Measurements from ENCODE around the gene ADCY5.

DNA sequence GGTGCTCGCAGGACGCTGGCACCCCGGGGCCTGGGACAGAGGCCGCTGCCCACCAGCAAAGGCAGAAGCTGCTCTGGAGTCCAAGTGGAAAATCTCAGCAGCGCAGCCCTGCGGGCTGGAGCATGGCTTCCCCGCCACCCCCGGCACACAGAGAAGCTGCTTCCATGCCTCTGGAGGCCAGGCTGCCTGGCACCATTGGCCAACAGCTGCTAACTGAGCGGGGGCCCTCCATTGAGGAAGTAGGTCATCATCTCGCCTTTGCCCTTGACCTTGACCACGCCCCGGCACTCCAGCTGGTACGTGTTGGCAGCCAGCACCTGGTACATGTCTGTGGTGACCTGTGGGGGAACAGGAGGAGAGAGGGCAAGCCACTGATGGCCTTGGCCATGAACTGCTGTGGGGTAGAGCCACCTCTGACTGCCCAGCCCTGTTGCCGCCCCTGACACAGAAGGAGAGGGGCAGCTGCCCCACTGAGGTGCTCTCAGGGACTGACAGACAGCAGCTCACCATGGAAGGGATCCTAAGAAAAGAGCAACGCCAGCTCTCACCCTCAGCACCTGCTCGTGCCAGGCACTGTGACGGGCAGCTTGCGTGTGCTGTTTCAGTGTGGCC lies 164.4 kb downstream of the ADCY5 start:
- TF ChIP-seq, protein P1, sequence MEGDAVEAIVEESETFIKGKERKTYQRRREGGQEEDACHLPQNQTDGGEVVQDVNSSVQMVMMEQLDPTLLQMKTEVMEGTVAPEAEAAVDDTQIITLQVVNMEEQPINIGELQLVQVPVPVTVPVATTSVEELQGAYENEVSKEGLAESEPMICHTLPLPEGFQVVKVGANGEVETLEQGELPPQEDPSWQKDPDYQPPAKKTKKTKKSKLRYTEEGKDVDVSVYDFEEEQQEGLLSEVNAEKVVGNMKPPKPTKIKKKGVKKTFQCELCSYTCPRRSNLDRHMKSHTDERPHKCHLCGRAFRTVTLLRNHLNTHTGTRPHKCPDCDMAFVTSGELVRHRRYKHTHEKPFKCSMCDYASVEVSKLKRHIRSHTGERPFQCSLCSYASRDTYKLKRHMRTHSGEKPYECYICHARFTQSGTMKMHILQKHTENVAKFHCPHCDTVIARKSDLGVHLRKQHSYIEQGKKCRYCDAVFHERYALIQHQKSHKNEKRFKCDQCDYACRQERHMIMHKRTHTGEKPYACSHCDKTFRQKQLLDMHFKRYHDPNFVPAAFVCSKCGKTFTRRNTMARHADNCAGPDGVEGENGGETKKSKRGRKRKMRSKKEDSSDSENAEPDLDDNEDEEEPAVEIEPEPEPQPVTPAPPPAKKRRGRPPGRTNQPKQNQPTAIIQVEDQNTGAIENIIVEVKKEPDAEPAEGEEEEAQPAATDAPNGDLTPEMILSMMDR (IDR thresholded peaks at IDR 0.05): no peak
- no peak for TF ChIP-seq EZH2 (IDR thresholded peaks at IDR 0.05; ENCODE audit: borderline replicate concordance, insufficient read depth, low read depth, low read length, poor library complexity, severe bottlenecking)
